Mammary epithelial cell (primary cell): ENCODE results near the gene IGSF23.

Experiments
- EZH2 ChIP-seq: IDR thresholded peaks from 2 replicates; pipeline ENCODE4 v1.6.1; 2012; ENCODE audit warnings: low read length, inconsistent platforms, borderline replicate concordance
- TF ChIP-seq, protein P1 (sequence below), 2 donors: IDR thresholded peaks in 1 of 2; conservative IDR thresholded peaks in 1 of 2; 2 replicates each; pipeline ENCODE4 v1.5.1; 2011 to 2012; ENCODE audit warnings: inconsistent platforms in 2 of 2, low read length in 2 of 2, mild to moderate bottlenecking in 2 of 2, control low read depth in 1 of 2, low read depth in 1 of 2; ENCODE audit not compliant: insufficient read depth in 1 of 2; ENCODE audit errors: extremely low read depth in 1 of 2

- TF ChIP-seq, protein P1, sequence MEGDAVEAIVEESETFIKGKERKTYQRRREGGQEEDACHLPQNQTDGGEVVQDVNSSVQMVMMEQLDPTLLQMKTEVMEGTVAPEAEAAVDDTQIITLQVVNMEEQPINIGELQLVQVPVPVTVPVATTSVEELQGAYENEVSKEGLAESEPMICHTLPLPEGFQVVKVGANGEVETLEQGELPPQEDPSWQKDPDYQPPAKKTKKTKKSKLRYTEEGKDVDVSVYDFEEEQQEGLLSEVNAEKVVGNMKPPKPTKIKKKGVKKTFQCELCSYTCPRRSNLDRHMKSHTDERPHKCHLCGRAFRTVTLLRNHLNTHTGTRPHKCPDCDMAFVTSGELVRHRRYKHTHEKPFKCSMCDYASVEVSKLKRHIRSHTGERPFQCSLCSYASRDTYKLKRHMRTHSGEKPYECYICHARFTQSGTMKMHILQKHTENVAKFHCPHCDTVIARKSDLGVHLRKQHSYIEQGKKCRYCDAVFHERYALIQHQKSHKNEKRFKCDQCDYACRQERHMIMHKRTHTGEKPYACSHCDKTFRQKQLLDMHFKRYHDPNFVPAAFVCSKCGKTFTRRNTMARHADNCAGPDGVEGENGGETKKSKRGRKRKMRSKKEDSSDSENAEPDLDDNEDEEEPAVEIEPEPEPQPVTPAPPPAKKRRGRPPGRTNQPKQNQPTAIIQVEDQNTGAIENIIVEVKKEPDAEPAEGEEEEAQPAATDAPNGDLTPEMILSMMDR (conservative IDR thresholded peaks at IDR 0.05 in 1 of 2, IDR thresholded peaks at IDR 0.05 in 1 of 2; ENCODE audit: extremely low read depth in 1 of 2, insufficient read depth in 1 of 2, low read depth in 1 of 2, low read length in 2 of 2): no peak
- TF ChIP-seq EZH2: no peak
Observed at GRCh38 chr19:44590245-44591059, 22.9 kb upstream of the IGSF23 start.
